Prostate gland (tissue), 2 donors: Measurements from ENCODE around the gene ENGASE. TPM values are rescaled to one million over a fixed set of nuclear protein-coding genes. Genes with fewer than 3 reads are reported as not detected.

Experiments
- DNase-seq: peaks from one replicate; pipeline ENCODE4 v3.0.0-alpha.2; 2019; ENCODE audit warnings: low spot score
- H3K27ac ChIP-seq, 2 donors: fragments of 200-600 bp; sonication (generic); 2 replicates each; pipeline ENCODE4 v1.5.1; 2017 to 2019
- H3K27me3 ChIP-seq: fragments of 200-600 bp; sonication (generic); replicated peaks from 2 replicates; pipeline ENCODE4 v1.5.1; 2019; ENCODE audit not compliant: insufficient read depth
- H3K36me3 ChIP-seq, 2 donors: fragments of 200-600 bp; sonication (generic); 1 replicate in 1 of 2; 2 replicates in 1 of 2; pipeline versions ENCODE4 v1.5.1 to v1.8.1; 2017 to 2019
- H3K4me1 ChIP-seq: fragments of 200-600 bp; sonication (generic); replicated peaks from 2 replicates; pipeline ENCODE4 v1.5.1; 2019
- H3K4me3 ChIP-seq, 2 donors: fragments of 200-600 bp; sonication (generic); 2 replicates each; pipeline ENCODE4 v1.5.1; 2017 to 2019
- H3K9me3 ChIP-seq: fragments of 200-600 bp; sonication (generic); 2 replicates; pipeline ENCODE4 v1.5.1; 2017
- POLR2A ChIP-seq: fragments of 450-650 bp; IDR thresholded peaks from one replicate; pipeline ENCODE4 v1.6.1; 2016; ENCODE audit warnings: antibody characterized with exemption, mild to moderate bottlenecking
- POLR2AphosphoS5 ChIP-seq: sonication (generic); formaldehyde crosslinking; IDR thresholded peaks from one replicate; pipeline ENCODE4 v1.6.1; 2017; ENCODE audit warnings: antibody characterized with exemption
- WGBS: methylation state at CpG from one replicate; pipeline ENCODE4 v1.1.5; 2018; 5-methylcytosine and 5-hydroxymethylcytosine counted together
- intact Hi-C: fragments of 100-400 bp; cut with DNase I; formaldehyde crosslinking; loops from one replicate; pipeline ENCODE4 v1.14.2; 2022
- total RNA-seq, 2 donors: library from RNA; depleted of rRNA; stranded (reverse); fragments of >200 nt; gene quantifications; one replicate each; pipeline ENCODE4 v1.1.0, GENCODE V29; 2016
- TF ChIP-seq, protein P1 (sequence below), 4 experiments: fragments of 200-600 bp in 2 of 4; fragments of 450-650 bp in 2 of 4; sonication (generic) in 2 of 4; IDR thresholded peaks; 1 replicate in 3 of 4; 2 replicates in 1 of 4; pipeline ENCODE4 v1.5.1; 2016 to 2019; ENCODE audit warnings: antibody characterized with exemption in 4 of 4, mild to moderate bottlenecking in 2 of 4, moderate library complexity in 2 of 4

Gene ENGASE
- total RNA-seq, 2 donors from 2014 or later = 19.4 to 45.7 TPM

DNA sequence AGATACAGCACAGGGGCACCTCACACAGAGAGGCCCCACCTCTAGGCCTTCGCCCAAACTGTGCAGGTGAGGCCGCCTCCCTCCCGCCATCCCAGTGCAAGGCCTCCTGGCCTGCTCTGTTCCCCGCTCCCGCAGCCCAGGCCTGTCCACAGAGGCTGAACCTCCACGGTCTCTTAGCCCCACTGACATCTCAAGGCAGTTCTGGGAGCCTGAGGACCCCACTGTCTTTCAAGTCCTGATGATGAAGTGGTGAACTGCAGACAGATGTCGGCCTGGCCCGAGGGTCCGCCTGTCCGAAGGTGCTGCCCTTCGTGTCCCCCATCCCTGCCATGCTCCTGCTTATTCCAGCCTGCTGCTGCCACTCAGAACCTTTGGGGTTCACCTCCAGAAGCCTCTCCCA, 32.3 kb downstream of the ENGASE start:
- no peaks in the 10 kb centered on the region for H3K36me3 ChIP-seq
- 95% methylated on average over 11 of the region's 11 CpGs for WGBS
- intact Hi-C loops = no loop called here
- peaks cover 14% of the 10 kb centered on the region for H3K27me3 ChIP-seq
- no peaks in the 10 kb centered on the region for H3K9me3 ChIP-seq
- DNase-seq = no peak
- no peak overlapping the region for H3K27ac ChIP-seq
- H3K4me3 ChIP-seq = no peak overlapping the region
- TF ChIP-seq, protein P1, sequence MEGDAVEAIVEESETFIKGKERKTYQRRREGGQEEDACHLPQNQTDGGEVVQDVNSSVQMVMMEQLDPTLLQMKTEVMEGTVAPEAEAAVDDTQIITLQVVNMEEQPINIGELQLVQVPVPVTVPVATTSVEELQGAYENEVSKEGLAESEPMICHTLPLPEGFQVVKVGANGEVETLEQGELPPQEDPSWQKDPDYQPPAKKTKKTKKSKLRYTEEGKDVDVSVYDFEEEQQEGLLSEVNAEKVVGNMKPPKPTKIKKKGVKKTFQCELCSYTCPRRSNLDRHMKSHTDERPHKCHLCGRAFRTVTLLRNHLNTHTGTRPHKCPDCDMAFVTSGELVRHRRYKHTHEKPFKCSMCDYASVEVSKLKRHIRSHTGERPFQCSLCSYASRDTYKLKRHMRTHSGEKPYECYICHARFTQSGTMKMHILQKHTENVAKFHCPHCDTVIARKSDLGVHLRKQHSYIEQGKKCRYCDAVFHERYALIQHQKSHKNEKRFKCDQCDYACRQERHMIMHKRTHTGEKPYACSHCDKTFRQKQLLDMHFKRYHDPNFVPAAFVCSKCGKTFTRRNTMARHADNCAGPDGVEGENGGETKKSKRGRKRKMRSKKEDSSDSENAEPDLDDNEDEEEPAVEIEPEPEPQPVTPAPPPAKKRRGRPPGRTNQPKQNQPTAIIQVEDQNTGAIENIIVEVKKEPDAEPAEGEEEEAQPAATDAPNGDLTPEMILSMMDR (IDR thresholded peaks at IDR 0.05) = no peak
- H3K4me1 ChIP-seq = no peaks in the 10 kb centered on the region

DNA sequence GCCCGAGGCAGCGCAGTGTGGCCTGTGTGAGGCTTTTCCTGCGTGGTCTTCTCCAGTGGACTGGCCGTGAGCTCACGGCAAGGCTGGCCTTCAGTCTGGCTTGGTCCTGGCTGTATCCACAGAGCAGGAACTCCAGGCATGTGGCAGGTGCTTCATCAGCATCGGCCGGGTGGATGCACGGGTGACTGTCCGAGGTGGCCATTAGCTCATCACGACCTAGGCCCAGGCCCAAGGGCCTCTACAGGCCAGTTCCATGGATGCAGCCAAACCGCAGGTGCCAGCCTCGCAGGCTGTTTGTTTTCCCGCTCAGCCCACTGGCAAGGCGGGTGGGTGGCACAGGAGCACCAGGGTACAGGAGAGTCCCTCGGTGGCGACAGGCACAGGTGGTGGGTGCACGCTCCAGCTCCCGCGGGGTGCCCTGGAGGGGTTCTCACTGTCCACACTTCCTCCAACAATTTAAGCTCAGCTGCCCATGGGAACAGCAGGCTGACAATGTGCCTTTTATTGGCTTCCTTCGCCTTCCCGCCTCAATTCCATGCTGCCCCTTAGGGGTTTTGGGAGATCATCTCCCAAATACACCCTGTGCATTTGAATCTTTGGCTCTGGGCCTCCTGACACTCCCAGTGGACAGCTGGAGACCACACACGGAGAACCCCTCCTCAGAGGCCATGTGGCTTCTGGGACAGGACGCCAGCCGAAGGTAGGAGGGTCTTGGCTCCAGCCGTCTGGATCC, 33.0 kb downstream of the ENGASE start:
- Histone ChIP-seq H3K4me1 (no peaks in the 10 kb centered on the region), H3K27ac (no peak overlapping the region), H3K36me3 (no peaks in the 10 kb centered on the region), H3K9me3 (no peaks in the 10 kb centered on the region), H3K27me3 (peaks cover 8% of the 10 kb centered on the region), H3K4me3 (no peak overlapping the region)
- WGBS = 85% methylated on average over 25 of the region's 25 CpGs
- no peak for DNase-seq
- intact Hi-C loops = no loop called here
- TF ChIP-seq, protein P1 (IDR thresholded peaks at IDR 0.05) = no peak
- TF ChIP-seq POLR2AphosphoS5 (no peak), POLR2A (no peak)

DNA sequence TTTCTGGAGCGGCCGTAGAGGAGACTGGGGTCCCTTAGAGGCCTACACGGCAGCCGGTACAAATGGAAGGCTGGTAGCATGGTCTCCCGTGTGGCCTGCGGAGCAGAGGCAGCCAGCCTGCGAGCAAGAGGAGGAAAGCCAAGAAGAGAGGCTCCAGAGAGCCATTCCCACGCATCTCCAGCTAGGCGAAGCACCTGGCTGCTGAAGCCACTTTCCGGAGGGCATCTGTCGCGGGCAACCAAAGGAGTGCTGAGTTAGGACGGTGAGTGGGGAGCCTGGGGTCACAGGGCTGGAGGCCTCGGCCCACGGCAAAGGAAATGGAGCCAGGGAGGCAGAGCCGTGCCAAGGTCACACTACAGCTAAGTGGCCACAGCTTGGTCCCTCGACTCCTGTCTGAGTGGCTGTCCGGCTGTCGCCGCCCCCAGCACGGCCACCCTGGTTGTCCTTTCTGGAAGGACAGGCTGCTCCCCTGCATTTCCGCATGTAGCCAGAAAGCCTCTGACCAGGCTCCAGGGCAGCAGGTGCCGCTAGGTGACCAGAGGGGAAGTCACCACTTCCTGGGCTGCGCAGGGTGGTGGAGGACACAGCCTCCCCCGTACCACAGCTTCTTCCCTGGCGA, 33.7 kb downstream of the ENGASE start:
- Histone ChIP-seq H3K27me3 (peaks cover 4% of the 10 kb centered on the region), H3K9me3 (no peaks in the 10 kb centered on the region)

DNA sequence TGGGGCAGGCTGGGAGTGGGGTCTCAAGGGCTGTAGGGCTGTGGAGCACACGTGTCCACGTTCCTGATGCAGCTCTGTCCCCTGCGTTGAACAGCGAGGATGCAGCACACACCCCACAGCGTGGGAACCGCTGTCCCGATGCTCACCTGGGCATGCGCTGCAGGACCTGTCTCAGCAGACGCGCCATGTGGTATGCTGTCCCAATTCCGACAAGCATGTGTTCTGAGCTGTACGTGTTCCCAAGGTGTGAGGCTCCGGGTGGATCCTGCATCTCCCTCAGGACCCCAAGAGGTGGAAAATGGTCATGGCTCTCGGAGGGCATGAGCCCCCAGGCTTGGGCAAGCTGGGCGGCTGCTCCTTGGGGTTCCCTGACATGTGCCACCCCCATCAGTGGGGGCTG, 34.2 kb downstream of the ENGASE start:
- peaks cover 4% of the 10 kb centered on the region for H3K27me3 ChIP-seq
- intact Hi-C loops = no loop called here
- WGBS = 73% methylated on average over 15 of the region's 15 CpGs
- DNase-seq = no peak
- H3K27ac ChIP-seq = no peak overlapping the region
- no peak overlapping the region for H3K4me3 ChIP-seq
- H3K9me3 ChIP-seq = no peaks in the 10 kb centered on the region
- TF ChIP-seq, protein P1 (IDR thresholded peaks at IDR 0.05) = no peak
- TF ChIP-seq POLR2AphosphoS5 (no peak), POLR2A (no peak)
- no peaks in the 10 kb centered on the region for H3K4me1 ChIP-seq
- H3K36me3 ChIP-seq = no peaks in the 10 kb centered on the region

More for the DNA sequence above, 33.7 kb downstream of the ENGASE start:
- no peak for DNase-seq
- H3K4me1 ChIP-seq = no peaks in the 10 kb centered on the region
- WGBS = 90% methylated on average over 26 of the region's 26 CpGs
- H3K4me3 ChIP-seq = no peak overlapping the region
- no peak overlapping the region for H3K27ac ChIP-seq
- TF ChIP-seq POLR2AphosphoS5 = no peak
- TF ChIP-seq POLR2A = no peak
- TF ChIP-seq, protein P1 (IDR thresholded peaks at IDR 0.05) = no peak
- H3K36me3 ChIP-seq = no peaks in the 10 kb centered on the region
- intact Hi-C loops = no loop called here

- no peak for TF ChIP-seq POLR2AphosphoS5
- TF ChIP-seq POLR2A = no peak
- TF ChIP-seq, protein P1 (IDR thresholded peaks at IDR 0.05) = no peak
- no peak for DNase-seq
- WGBS = 49% methylated on average over 7 of the region's 10 CpGs
- no peaks in the 10 kb centered on the region for H3K9me3 ChIP-seq
- H3K36me3 ChIP-seq = no peaks in the 10 kb centered on the region
- H3K27me3 ChIP-seq = no peaks in the 10 kb centered on the region
- H3K4me1 ChIP-seq = peaks cover 6% of the 10 kb centered on the region
- no peak overlapping the region for H3K27ac ChIP-seq
- no peak overlapping the region for H3K4me3 ChIP-seq
- intact Hi-C loops = no loop called here
Observed at GRCh38 chr17:79109584-79109983, 35.0 kb downstream of the ENGASE start.
